CD4-positive, alpha-beta T cell treated with Interleukin-15 for 1 hour (primary cell): ENCODE data around the gene CLCN5.

Source experiments
- DNase-seq: peaks from one replicate; pipeline ENCODE4 v3.0.0-alpha.2; 2020

Gene CLCN5

DNA sequence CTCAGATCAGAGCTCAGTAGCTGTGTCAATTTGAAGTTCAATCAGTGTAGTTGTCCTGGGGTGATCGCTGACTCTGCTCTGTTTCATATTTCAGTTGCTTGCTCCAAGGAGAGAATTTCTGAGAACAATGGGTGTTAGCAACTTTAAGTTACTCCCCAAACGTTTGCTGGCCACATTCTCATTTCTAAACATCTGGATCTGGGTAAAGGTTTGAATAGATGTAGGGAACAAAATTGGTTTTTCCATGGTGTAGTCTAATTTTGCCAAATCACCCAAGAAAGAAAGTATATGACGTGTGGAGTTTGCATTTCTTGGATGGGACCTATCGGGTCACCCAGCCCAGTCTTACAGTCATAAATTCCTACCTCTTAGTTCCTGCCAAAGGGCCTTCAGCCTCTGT lies 174.7 kb downstream of the CLCN5 start:
- DNase-seq: no peak

GRCh38 chrX:50098241-50098640 lies 175.8 kb downstream of the CLCN5 start:
- DNase-seq: no peak

GRCh38 chrX:50098749-50099148 lies 176.4 kb downstream of the CLCN5 start:
- DNase-seq: no peak

- DNase-seq: no peak
These were observed 176.9 kb downstream of the CLCN5 start for GRCh38 chrX:50099331-50099730.

- DNase-seq: no peak
These were observed 177.8 kb downstream of the CLCN5 start for GRCh38 chrX:50100188-50100587.

DNA sequence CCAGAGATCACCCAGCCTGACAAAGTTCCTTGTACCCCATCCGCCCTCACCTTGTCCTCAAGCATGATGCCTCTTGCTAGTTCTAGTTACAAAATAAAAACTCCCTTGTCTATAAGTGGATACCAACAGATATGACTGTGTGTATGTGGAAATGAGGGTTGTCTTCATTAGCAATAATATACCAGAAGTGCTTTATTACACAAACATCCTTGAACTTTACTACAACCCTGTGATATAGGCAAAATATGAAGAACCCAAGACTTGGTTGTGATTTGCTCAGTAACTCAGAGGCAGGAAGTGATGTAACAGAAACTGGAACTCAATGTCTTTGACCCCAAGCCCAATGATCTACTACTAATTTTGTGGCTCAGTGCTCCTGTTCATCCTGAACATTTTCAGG lies 180.8 kb downstream of the CLCN5 start:
- no peak for DNase-seq

GRCh38 chrX:50103866-50104566 lies 181.6 kb downstream of the CLCN5 start:
- DNase-seq: no peak

- DNase-seq: no peak
These were observed 183.8 kb downstream of the CLCN5 start for GRCh38 chrX:50106051-50106675.

- DNase-seq: no peak
These were observed 185.1 kb downstream of the CLCN5 start for GRCh38 chrX:50107470-50107869.

- DNase-seq: no peak
These were observed 185.9 kb downstream of the CLCN5 start for GRCh38 chrX:50108264-50108663.

GRCh38 chrX:50111742-50112141 lies 189.3 kb downstream of the CLCN5 start:
- no peak for DNase-seq

DNA sequence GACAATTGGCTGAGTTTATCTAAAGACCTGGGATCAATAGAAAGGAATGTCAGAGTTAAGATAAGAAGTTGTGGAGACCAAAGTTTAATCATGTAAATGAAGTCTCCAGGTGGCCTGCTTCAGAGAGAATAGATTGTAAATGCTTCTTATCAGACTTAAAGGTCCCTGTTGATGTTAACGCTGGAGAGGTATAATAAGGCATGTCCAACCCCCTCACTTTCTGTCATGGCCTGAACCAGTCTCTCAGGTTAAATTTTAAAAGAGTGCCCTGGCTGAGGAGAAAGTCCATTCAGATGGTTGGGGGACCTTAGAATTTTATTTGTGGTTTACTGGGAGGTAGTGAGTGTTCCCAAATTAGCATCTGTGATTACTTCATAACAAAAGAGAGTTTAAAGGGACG lies 191.7 kb downstream of the CLCN5 start:
- no peak for DNase-seq

- DNase-seq: no peak
These were observed 193.6 kb downstream of the CLCN5 start for GRCh38 chrX:50115973-50116372.

DNA sequence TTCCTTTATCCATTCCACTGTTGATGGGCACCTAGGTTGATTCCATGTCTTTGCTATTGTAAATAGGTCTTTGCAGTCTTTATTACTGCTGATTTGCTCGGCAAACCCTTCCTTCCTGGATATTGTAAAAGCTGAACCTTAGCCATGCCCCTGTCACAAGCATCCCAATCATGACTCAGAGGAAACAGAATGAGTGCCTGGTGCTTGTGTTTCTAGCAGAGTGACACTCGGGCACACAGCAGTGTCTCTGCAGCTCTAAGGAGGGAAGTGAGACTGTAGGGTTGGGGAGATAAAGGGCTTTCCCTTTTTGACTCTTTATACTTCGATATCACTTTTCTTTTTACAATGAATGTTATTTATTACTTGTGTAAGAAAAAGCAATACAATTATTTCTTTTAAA lies 195.1 kb downstream of the CLCN5 start:
- no peak for DNase-seq

DNA sequence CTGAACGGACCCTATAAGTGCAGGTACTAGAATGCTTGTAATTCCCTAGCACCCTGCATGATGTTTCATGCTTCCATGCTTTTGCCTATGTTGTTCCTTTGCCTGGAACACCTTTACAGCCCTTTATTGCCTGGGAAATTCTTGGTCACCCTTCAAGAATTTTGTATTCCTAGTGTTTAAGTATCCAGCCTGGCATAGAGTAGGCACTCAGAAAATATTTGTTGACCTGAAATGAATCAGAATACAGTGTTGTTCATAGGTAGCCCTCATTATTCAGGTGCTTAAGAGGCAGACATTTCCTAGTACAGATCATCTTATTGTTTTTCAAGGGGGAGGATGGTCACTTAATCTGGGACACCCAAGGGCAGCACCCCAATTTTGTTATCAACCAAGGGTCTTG lies 203.1 kb downstream of the CLCN5 start:
- DNase-seq: no peak

- DNase-seq: no peak
These were observed 225.6 kb downstream of the CLCN5 start for GRCh38 chrX:50147972-50148371.
